ENCODE results near the gene PDE10A. TPM values are rescaled to one million over a fixed set of nuclear protein-coding genes. Genes with fewer than 3 reads are reported as not detected.
"Not testable (repeated sequence)": the region's sequence is repeated elsewhere in the genome, so short reads cannot be mapped to it uniquely, and the experiment has no call there.

The PDE10A gene
- total and polyA plus RNA-seq, 9 of the 15 experiments (the other 6 are each of a cell fraction or from before 2014, with no cell fraction given): 0.04 TPM; not detected in 8

DNA sequence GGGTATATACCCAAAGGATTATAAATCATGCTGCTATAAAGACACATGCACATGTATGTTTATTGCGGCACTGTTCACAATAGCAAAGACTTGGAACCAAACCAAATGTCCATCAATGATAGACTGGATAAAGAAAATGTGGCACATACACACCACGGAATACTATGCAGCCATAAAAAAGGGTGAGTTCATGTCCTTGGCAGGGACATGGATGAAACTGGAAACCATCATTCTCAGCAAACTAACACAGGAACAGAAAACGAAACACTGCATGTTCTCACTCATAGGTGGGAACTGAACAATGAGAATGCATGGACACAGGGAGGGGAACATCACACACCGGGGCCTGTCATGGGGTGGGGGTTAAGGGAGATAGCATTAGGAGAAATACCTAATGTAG lies 70.1 kb downstream of the PDE10A start:
- H3K4me2 ChIP-seq (ENCODE audit: insufficient read depth, low read length); H3K9ac ChIP-seq (ENCODE audit: insufficient read depth in 1 of 2, low read depth in 2 of 2, low read length in 2 of 2); H3K27ac ChIP-seq (ENCODE audit: extremely low read depth, low read depth, low read length); FAIRE-seq; BruUV-seq (replicated peaks); H3K4me1 ChIP-seq (replicated peaks in 1 of 2; ENCODE audit: control insufficient read depth in 2 of 2, insufficient read depth in 2 of 2, low read length in 2 of 2); POLR2A ChIA-PET; H3K4me3 ChIP-seq; H3K9me1 ChIP-seq (ENCODE audit: control insufficient read depth, insufficient read depth, low read length); in situ Hi-C loops (cut with MboI); CTCF ChIA-PET (ENCODE audit: low intra/inter-chr PET ratio); H3K27me3 ChIP-seq (ENCODE audit: control insufficient read depth in 2 of 2, insufficient read depth in 2 of 2, low read length in 2 of 2); H4K20me1 ChIP-seq (replicated peaks; ENCODE audit: control insufficient read depth, insufficient read depth, low read length); H3K36me3 ChIP-seq (ENCODE audit: control insufficient read depth, insufficient read depth, low read length); H3K9me3 ChIP-seq (replicated peaks; ENCODE audit: control insufficient read depth, insufficient read depth, low read depth, low read length); DNase-seq (ENCODE audit: extremely low read depth in 1 of 4, low spot score in 3 of 4); intact Hi-C loops (cut with micrococcal nuclease); H2AFZ ChIP-seq (ENCODE audit: low read depth, low read length); ATAC-seq; H3K79me2 ChIP-seq (ENCODE audit: control insufficient read depth, insufficient read depth, low read length): not testable (repeated sequence)
- WGBS (ENCODE audit: insufficient coverage, low coverage, missing lambda C conversion rate): 0% methylated on average over 3 of the region's 4 CpGs

DNA sequence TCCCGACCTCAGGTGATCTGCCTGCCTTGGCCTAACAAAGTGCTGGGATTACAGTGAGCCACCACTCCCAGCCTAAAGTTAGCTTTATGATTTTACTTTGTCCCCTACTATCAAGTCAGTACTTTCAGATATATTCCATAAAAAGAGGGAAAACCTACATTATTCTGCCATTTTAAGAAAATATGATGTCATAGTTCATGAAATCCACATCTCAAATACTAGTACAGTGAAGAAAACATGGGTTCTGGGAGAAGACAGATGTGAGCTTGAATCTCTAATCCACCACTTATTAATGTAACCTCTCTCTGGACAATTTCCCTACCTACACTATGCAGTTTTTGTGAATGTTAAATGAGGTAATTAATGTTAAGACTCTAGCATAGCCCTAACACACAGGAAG lies 74.5 kb downstream of the PDE10A start:
- H3K4me3 ChIP-seq: no peak overlapping the region
- DNase-seq (ENCODE audit: extremely low read depth in 1 of 4, low spot score in 3 of 4) (no peak), ATAC-seq (no peak), FAIRE-seq (no peak)
- H3K27me3 ChIP-seq (ENCODE audit: control insufficient read depth in 2 of 2, insufficient read depth in 2 of 2, low read length in 2 of 2): no peaks in the 10 kb centered on the region
- H3K9ac ChIP-seq (ENCODE audit: insufficient read depth in 1 of 2, low read depth in 2 of 2, low read length in 2 of 2): no peak overlapping the region
- in situ Hi-C loops (cut with MboI): no loop called here
- H3K4me1 ChIP-seq (replicated peaks in 1 of 2; ENCODE audit: control insufficient read depth in 2 of 2, insufficient read depth in 2 of 2, low read length in 2 of 2): no peaks in the 10 kb centered on the region
- no peaks in the 10 kb centered on the region for H3K36me3 ChIP-seq (ENCODE audit: control insufficient read depth, insufficient read depth, low read length)
- no peaks in the 10 kb centered on the region for H3K79me2 ChIP-seq (ENCODE audit: control insufficient read depth, insufficient read depth, low read length)
- H4K20me1 ChIP-seq (replicated peaks; ENCODE audit: control insufficient read depth, insufficient read depth, low read length): no peaks in the 10 kb centered on the region
- no TSS peak for BruUV-seq (replicated peaks)
- no peak overlapping the region for H3K27ac ChIP-seq (ENCODE audit: extremely low read depth, low read depth, low read length)
- intact Hi-C loops (cut with micrococcal nuclease): no loop called here
- no peak overlapping the region for H3K4me2 ChIP-seq (ENCODE audit: insufficient read depth, low read length)
- no peak overlapping the region for H2AFZ ChIP-seq (ENCODE audit: low read depth, low read length)
- H3K9me1 ChIP-seq (ENCODE audit: control insufficient read depth, insufficient read depth, low read length): no peaks in the 10 kb centered on the region
- ChIA-PET CTCF (ENCODE audit: low intra/inter-chr PET ratio) (no interaction called here), POLR2A (no interaction called here)
- H3K9me3 ChIP-seq (replicated peaks; ENCODE audit: control insufficient read depth, insufficient read depth, low read depth, low read length): no peaks in the 10 kb centered on the region
- WGBS (ENCODE audit: insufficient coverage, low coverage, missing lambda C conversion rate): 0% methylated on average over 1 of the region's 1 CpG
- no peak for TF ChIP-seq ZNF668 (CRISPR knock-in tag; IDR thresholded peaks at IDR 0.05)
- TF ChIP-seq NFIX (CRISPR knock-in tag; IDR thresholded peaks at IDR 0.05; ENCODE audit: low read depth): no peak
- no peak for TF ChIP-seq BRD9 (IDR thresholded peaks at IDR 0.05; ENCODE audit: low read depth, partially characterized antibody)
- TF ChIP-seq COPS2 (conservative IDR thresholded peaks at IDR 0.05): no peak
- TF ChIP-seq TOE1 (IDR thresholded peaks at IDR 0.05; ENCODE audit: borderline replicate concordance): no peak
- no peak for TF ChIP-seq TOE1 (CRISPR knock-in tag; IDR thresholded peaks at IDR 0.05; ENCODE audit: borderline replicate concordance, low read depth)
- TF ChIP-seq ZNF695 (CRISPR knock-in tag; IDR thresholded peaks at IDR 0.05): no peak
- TF ChIP-seq, protein P1, sequence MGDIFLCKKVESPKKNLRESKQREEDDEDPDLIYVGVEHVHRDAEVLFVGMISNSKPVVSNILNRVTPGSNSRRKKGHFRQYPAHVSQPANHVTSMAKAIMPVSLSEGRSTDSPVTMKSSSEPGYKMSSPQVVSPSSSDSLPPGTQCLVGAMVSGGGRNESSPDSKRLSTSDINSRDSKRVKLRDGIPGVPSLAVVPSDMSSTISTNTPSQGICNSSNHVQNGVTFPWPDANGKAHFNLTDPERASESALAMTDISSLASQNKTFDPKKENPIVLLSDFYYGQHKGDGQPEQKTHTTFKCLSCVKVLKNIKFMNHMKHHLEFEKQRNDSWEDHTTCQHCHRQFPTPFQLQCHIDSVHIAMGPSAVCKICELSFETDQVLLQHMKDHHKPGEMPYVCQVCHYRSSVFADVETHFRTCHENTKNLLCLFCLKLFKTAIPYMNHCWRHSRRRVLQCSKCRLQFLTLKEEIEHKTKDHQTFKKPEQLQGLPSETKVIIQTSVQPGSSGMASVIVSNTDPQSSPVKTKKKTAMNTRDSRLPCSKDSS (IDR thresholded peaks at IDR 0.05; ENCODE audit: low read depth, partially characterized antibody): no peak
- TF ChIP-seq BMI1 (IDR thresholded peaks at IDR 0.05; ENCODE audit: low read length): no peak
- TF ChIP-seq SMARCA5 (IDR thresholded peaks at IDR 0.05): no peak
- TF ChIP-seq PML (IDR thresholded peaks at IDR 0.05; ENCODE audit: low read length): no peak
- TF ChIP-seq, protein P2, sequence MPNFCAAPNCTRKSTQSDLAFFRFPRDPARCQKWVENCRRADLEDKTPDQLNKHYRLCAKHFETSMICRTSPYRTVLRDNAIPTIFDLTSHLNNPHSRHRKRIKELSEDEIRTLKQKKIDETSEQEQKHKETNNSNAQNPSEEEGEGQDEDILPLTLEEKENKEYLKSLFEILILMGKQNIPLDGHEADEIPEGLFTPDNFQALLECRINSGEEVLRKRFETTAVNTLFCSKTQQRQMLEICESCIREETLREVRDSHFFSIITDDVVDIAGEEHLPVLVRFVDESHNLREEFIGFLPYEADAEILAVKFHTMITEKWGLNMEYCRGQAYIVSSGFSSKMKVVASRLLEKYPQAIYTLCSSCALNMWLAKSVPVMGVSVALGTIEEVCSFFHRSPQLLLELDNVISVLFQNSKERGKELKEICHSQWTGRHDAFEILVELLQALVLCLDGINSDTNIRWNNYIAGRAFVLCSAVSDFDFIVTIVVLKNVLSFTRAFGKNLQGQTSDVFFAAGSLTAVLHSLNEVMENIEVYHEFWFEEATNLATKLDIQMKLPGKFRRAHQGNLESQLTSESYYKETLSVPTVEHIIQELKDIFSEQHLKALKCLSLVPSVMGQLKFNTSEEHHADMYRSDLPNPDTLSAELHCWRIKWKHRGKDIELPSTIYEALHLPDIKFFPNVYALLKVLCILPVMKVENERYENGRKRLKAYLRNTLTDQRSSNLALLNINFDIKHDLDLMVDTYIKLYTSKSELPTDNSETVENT (CRISPR knock-in tag; IDR thresholded peaks at IDR 0.05): no peak
- TF ChIP-seq TCF3 (CRISPR knock-in tag; IDR thresholded peaks at IDR 0.05): no peak
- TF ChIP-seq GATA2 (CRISPR knock-in tag; IDR thresholded peaks at IDR 0.05): no peak
